SK-N-MC (cell line): ENCODE measurements around the gene CENPL.

ENCODE experiments used
- EZH2 ChIP-seq: fragments of 200-600 bp; sonication (generic); IDR thresholded peaks from one replicate; pipeline ENCODE4 v1.6.1; 2017; ENCODE audit warnings: antibody characterized with exemption
- POLR2AphosphoS5 ChIP-seq: IDR thresholded peaks from 2 replicates; pipeline ENCODE4 v1.6.1; 2012; ENCODE audit warnings: mild to moderate bottlenecking, low read depth, low read length, borderline replicate concordance

DNA sequence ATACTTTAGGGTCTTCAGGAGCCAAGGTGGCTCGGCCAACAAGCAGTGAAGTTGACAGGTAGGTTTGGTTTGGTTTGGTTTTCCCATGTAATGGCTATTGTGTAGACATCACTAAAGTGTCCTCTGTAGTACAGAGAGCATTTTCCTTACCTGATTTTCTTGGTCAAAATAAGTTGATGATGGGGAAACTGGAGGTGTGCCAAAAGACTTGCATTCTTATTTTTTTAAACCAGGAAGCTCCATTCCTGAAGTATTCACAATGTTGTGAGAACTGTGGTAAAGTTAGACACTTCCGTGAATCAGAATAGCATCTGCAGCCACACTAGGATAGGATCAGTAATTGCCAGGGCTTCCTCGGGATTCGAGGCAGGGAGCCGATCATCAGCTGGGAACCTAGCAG is 46.4 kb upstream of the CENPL start:
- no peak for TF ChIP-seq POLR2AphosphoS5
- no peak for TF ChIP-seq EZH2
